Measurements from ENCODE around the gene CCT5. TPM values are rescaled to one million over a fixed set of nuclear protein-coding genes. Genes with fewer than 3 reads are reported as not detected.

Gene CCT5
- total RNA-seq, 1 experiment from 2014 or later: 532 TPM

GRCh38 chr5:10262995-10263394 is 12.9 kb downstream of the CCT5 start:
- Mint-ChIP-seq H3K27ac (no peak overlapping the region), H3K4me1 (no peaks in the 10 kb centered on the region), H3K27me3 (ENCODE audit: low read depth) (no peaks in the 10 kb centered on the region), H3K36me3 (ENCODE audit: insufficient read depth in 1 of 3, low read depth in 3 of 3) (peaks cover 48 to 75% (median 68%) of the 10 kb centered on the region in 3 experiments), H3K4me3 (no peak overlapping the region), H3K9me3 (no peaks in the 10 kb centered on the region)
- no peak overlapping the region for H2BK120ac ChIP-seq (ENCODE audit: low read depth, low read length, poor library complexity, severe bottlenecking)
- WGBS (ENCODE audit: extremely low coverage, insufficient read length, low lambda C conversion rate): no CpG with 5 or more reads among the region's 11 CpGs
- H3K4me1 ChIP-seq (ENCODE audit: insufficient read depth, low read length): no peaks in the 10 kb centered on the region
- H3K27me3 ChIP-seq (ENCODE audit: insufficient read depth, low read length): no peaks in the 10 kb centered on the region
- no peak overlapping the region for H3T11ph ChIP-seq (ENCODE audit: low read length)
- no peak overlapping the region for H3K18ac ChIP-seq (ENCODE audit: insufficient read length, low read depth, low read length)
- no peaks in the 10 kb centered on the region for H3K79me2 ChIP-seq (ENCODE audit: insufficient read depth, low read length)
- H3K9me3 ChIP-seq (ENCODE audit: control insufficient read depth, low read depth, low read length): no peaks in the 10 kb centered on the region
- no peak overlapping the region for H2BK15ac ChIP-seq (ENCODE audit: low read depth, low read length)
- H2BK12ac ChIP-seq (ENCODE audit: insufficient read length, low read depth, low read length): no peak overlapping the region
- no peak for TF ChIP-seq CTCF (conservative IDR thresholded peaks at IDR 0.05)
- no peak overlapping the region for H2BK20ac ChIP-seq (ENCODE audit: low read depth, low read length, poor library complexity, severe bottlenecking)
- H3K23me2 ChIP-seq (ENCODE audit: insufficient read length, low read depth, low read length, poor library complexity, severe bottlenecking): no peaks in the 10 kb centered on the region
- H3K9ac ChIP-seq (ENCODE audit: extremely low read depth, insufficient read length, low read length): no peak overlapping the region
- no peak overlapping the region for H3K4ac ChIP-seq (ENCODE audit: low read depth, low read length)
- H3K56ac ChIP-seq (ENCODE audit: insufficient read length, low read depth, low read length): no peak overlapping the region
- no peak for DNase-seq
- H3K23ac ChIP-seq (ENCODE audit: insufficient read length, low read depth, low read length): no peak overlapping the region
- no peak overlapping the region for H4K5ac ChIP-seq (ENCODE audit: insufficient read length, low read depth, low read length)
- no peak overlapping the region for H2BK5ac ChIP-seq (ENCODE audit: insufficient read length, low read length)
- no peak overlapping the region for H2AK5ac ChIP-seq (ENCODE audit: insufficient read length, low read length)
- H4K20me1 ChIP-seq (ENCODE audit: control insufficient read depth, insufficient read depth, insufficient read length): peaks cover 2% of the 10 kb centered on the region
- H3K4me2 ChIP-seq (ENCODE audit: insufficient read depth, insufficient read length, low read length): no peak overlapping the region
- H4K91ac ChIP-seq (ENCODE audit: insufficient read length, low read depth, low read length): no peak overlapping the region
- no peaks in the 10 kb centered on the region for H3K79me1 ChIP-seq (ENCODE audit: insufficient read depth, low read depth, low read length, poor library complexity, severe bottlenecking)
- no peak overlapping the region for H3K27ac ChIP-seq (ENCODE audit: insufficient read length, low read depth, low read length)
- H3K14ac ChIP-seq (ENCODE audit: insufficient read depth, low read length): no peak overlapping the region
- no peak overlapping the region for H2AFZ ChIP-seq (ENCODE audit: low read length)
- H4K8ac ChIP-seq (replicated peaks; ENCODE audit: insufficient read length, low read depth, low read length): no peak overlapping the region

Data from H9 (cell line).